ENCODE measurements around the gene DBF4B.
"Not testable (repeated sequence)": the region's sequence is repeated elsewhere in the genome, so short reads cannot be mapped to it uniquely, and the experiment has no call there.

DBF4B gene

GRCh38 chr17:44719444-44719843, 11.0 kb downstream of the DBF4B start:
- Histone ChIP-seq H3K4me1 (no peaks in the 10 kb centered on the region), H3K27me3 (no peaks in the 10 kb centered on the region), H3K4me3 (ENCODE audit: low read depth, low read length) (no peak overlapping the region), H3K9me3 (no peaks in the 10 kb centered on the region), H3K36me3 (peaks cover 18% of the 10 kb centered on the region)
- DNase-seq = no peak
- TF ChIP-seq CTCF (IDR thresholded peaks at IDR 0.05; ENCODE audit: low read depth, low read length) = no peak

DNA sequence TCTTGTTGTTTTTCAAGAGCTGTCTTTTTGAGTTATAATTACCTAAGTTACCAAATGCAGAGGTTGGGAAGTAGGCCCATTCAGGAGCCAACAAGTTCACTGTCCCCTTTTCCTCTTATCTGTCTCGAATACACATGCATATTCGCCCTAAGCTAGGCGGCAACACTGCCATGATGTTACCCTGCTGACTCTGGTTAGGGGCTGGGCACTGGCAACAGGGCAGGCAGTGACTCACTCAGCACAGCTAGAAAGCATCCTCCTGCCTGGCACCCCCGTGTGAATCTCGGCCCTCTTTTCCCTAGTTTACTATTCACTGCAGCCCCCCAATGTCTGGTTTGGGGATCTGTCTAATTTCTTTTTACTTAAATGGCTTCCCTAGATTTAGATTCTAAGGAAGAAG, 13.8 kb downstream of the DBF4B start:
- no peaks in the 10 kb centered on the region for H3K4me1 ChIP-seq
- H3K9me3 ChIP-seq = no peaks in the 10 kb centered on the region
- H3K4me3 ChIP-seq (ENCODE audit: low read depth, low read length) = no peak overlapping the region
- H3K27me3 ChIP-seq = no peaks in the 10 kb centered on the region
- no peak for DNase-seq
- TF ChIP-seq CTCF (IDR thresholded peaks at IDR 0.05; ENCODE audit: low read depth, low read length) = no peak
- peaks cover 18% of the 10 kb centered on the region for H3K36me3 ChIP-seq

DNA sequence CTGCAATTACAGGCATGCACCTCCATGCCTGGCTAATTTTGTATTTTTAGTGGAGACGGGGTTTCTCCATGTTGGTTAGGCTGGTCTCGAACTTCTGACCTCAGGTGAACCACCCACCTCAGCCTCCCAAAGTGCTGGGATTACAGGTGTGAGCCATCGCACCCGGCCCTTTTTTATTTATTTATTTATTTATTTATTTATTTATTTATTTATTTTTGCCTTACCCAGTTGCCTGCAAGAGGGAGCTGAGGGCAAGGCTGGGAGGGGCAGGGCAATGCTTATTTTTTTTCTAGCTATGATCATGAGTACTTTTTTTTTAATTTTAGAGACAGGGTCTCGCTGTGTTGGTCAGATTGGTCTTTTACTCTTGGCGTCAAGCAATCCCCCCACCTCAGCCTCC, 17.7 kb downstream of the DBF4B start:
- DNase-seq; H3K4me3 ChIP-seq (ENCODE audit: low read depth, low read length); H3K4me1 ChIP-seq; H3K27me3 ChIP-seq; H3K9me3 ChIP-seq: not testable (repeated sequence)
- peaks cover 16% of the 10 kb centered on the region for H3K36me3 ChIP-seq

DNA sequence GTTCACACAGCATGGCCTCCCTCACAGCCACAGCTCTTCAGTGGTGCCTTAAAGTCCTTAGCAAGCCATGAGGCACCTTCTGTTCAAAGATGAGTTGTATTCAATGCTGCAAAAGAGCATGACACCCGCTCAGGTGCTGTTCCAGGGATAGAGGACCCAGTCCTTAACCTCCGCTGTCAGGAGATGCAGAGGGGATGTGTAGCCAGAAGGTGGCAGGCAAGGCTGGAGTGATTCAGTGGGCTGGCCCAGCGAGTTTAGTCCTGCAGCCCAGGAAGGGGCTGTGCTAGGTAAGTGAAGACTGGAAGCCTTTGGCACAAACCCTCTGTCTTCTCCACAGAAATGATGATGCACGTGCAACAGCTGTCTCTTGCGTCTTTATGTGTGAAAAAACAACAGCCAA, 25.3 kb downstream of the DBF4B start:
- Histone ChIP-seq H3K27me3 (no peaks in the 10 kb centered on the region), H3K4me1 (no peaks in the 10 kb centered on the region), H3K9me3 (no peaks in the 10 kb centered on the region), H3K4me3 (ENCODE audit: low read depth, low read length) (no peak overlapping the region), H3K36me3 (peaks cover 3% of the 10 kb centered on the region; the same call in 1 of the 2 replicates)
- TF ChIP-seq CTCF (IDR thresholded peaks at IDR 0.05; ENCODE audit: low read depth, low read length) = peak; percentile 62
- peak; percentile 46 for DNase-seq

GRCh38 chr17:44734272-44734671, 25.8 kb downstream of the DBF4B start:
- no peak for DNase-seq
- no peak for TF ChIP-seq CTCF (IDR thresholded peaks at IDR 0.05; ENCODE audit: low read depth, low read length)
- H3K4me1 ChIP-seq = no peaks in the 10 kb centered on the region
- no peaks in the 10 kb centered on the region for H3K9me3 ChIP-seq
- peaks cover 3% of the 10 kb centered on the region; the same call in 1 of the 2 replicates for H3K36me3 ChIP-seq
- H3K4me3 ChIP-seq (ENCODE audit: low read depth, low read length) = no peak overlapping the region
- H3K27me3 ChIP-seq = no peaks in the 10 kb centered on the region

DNA sequence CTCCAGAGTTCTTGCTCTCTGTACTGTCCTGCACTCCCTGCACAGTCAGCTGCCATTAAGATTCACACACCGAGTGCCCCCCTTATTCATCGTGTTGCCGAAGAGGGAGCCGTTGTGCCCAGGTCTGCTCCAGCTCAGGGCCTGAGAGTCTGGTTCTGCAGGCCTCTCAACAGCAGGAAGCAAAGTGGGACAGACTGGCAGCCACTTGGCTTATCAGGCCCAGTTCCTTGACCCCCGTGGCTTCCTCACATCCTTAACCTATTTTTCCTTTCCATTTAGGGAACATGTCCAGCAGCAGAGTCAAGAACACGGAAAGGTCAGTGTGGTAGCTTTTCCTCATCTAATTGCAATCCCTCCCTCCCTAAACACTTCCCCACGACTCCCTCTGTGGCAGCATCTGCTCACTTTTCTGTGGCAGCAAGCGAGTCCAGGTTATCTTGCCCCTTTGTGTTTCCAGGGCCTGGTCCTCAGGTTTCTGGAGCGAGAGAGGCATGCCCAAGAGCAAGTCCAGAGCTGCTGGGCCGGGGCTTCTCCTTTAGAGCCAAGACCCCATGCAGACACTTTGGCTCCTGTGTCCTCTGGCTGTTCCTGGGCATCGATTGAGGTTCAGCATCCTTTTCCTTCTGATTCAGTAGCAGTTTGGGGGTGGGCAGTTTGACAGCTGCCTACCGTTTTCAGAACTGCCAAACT, 28.2 kb downstream of the DBF4B start:
- no peak for TF ChIP-seq CTCF (IDR thresholded peaks at IDR 0.05; ENCODE audit: low read depth, low read length)
- H3K27me3 ChIP-seq = no peaks in the 10 kb centered on the region
- H3K36me3 ChIP-seq = no peaks in the 10 kb centered on the region
- no peak for DNase-seq
- H3K9me3 ChIP-seq = no peaks in the 10 kb centered on the region
- H3K4me1 ChIP-seq = no peaks in the 10 kb centered on the region
- no peak overlapping the region for H3K4me3 ChIP-seq (ENCODE audit: low read depth, low read length)

All from BE2C (cell line).